HG03139 (cell line): ENCODE results near the gene OLFML1.

ENCODE experiments used
- ATAC-seq: cut with Tn5 transposase; IDR thresholded peaks from one replicate; pipeline ENCODE4 v1.9.1; 2021; ENCODE audit not compliant: unreplicated experiment

Gene OLFML1

GRCh38 chr11:7485186-7486097, at the start of gene OLFML1:
TSS of gene OLFML1 (plus strand) at chr11:7485506. CDS start at chr11:7485876, 370 bp downstream.
- ATAC-seq: no peak

- ATAC-seq: no peak
Observed at GRCh38 chr11:7436146-7436545, 49.2 kb upstream of the OLFML1 start.

GRCh38 chr11:7436657-7437056, 48.6 kb upstream of the OLFML1 start:
- peak; percentile 79 for ATAC-seq

- ATAC-seq: no peak
Observed at GRCh38 chr11:7437696-7438095, 47.6 kb upstream of the OLFML1 start.

- no peak for ATAC-seq
Observed at GRCh38 chr11:7439746-7440320, 45.5 kb upstream of the OLFML1 start.

GRCh38 chr11:7442588-7443215, 42.6 kb upstream of the OLFML1 start:
- ATAC-seq: peak; percentile 93

GRCh38 chr11:7444091-7444981, 41.0 kb upstream of the OLFML1 start:
- no peak for ATAC-seq

GRCh38 chr11:7445564-7445963, 39.7 kb upstream of the OLFML1 start:
- no peak for ATAC-seq

GRCh38 chr11:7448201-7448600, 37.1 kb upstream of the OLFML1 start:
- ATAC-seq: no peak

- ATAC-seq: no peak
Observed at GRCh38 chr11:7449211-7449840, 36.0 kb upstream of the OLFML1 start.

- no peak for ATAC-seq
Observed at GRCh38 chr11:7449841-7450214, 35.5 kb upstream of the OLFML1 start.

GRCh38 chr11:7450836-7451235, 34.5 kb upstream of the OLFML1 start:
- ATAC-seq: no peak

- ATAC-seq: no peak
Observed at GRCh38 chr11:7451520-7451919, 33.8 kb upstream of the OLFML1 start.

GRCh38 chr11:7451952-7452494, 33.3 kb upstream of the OLFML1 start:
- no peak for ATAC-seq

GRCh38 chr11:7454854-7455253, 30.5 kb upstream of the OLFML1 start:
- ATAC-seq: no peak

GRCh38 chr11:7457211-7457610, 28.1 kb upstream of the OLFML1 start:
- ATAC-seq: no peak

- no peak for ATAC-seq
Observed at GRCh38 chr11:7462706-7463105, 22.6 kb upstream of the OLFML1 start.

- no peak for ATAC-seq
Observed at GRCh38 chr11:7467652-7468051, 17.7 kb upstream of the OLFML1 start.

GRCh38 chr11:7469351-7469865, 15.9 kb upstream of the OLFML1 start:
- ATAC-seq: no peak

- no peak for ATAC-seq
Observed at GRCh38 chr11:7471071-7471470, 14.2 kb upstream of the OLFML1 start.
